HG02884 (cell line): ENCODE results near the gene FZD7.

ENCODE experiments used
- ATAC-seq: cut with Tn5 transposase; IDR thresholded peaks from one replicate; pipeline ENCODE4 v1.9.1; 2021; ENCODE audit warnings: mild to moderate bottlenecking, moderate library complexity; ENCODE audit not compliant: unreplicated experiment

The FZD7 gene

DNA sequence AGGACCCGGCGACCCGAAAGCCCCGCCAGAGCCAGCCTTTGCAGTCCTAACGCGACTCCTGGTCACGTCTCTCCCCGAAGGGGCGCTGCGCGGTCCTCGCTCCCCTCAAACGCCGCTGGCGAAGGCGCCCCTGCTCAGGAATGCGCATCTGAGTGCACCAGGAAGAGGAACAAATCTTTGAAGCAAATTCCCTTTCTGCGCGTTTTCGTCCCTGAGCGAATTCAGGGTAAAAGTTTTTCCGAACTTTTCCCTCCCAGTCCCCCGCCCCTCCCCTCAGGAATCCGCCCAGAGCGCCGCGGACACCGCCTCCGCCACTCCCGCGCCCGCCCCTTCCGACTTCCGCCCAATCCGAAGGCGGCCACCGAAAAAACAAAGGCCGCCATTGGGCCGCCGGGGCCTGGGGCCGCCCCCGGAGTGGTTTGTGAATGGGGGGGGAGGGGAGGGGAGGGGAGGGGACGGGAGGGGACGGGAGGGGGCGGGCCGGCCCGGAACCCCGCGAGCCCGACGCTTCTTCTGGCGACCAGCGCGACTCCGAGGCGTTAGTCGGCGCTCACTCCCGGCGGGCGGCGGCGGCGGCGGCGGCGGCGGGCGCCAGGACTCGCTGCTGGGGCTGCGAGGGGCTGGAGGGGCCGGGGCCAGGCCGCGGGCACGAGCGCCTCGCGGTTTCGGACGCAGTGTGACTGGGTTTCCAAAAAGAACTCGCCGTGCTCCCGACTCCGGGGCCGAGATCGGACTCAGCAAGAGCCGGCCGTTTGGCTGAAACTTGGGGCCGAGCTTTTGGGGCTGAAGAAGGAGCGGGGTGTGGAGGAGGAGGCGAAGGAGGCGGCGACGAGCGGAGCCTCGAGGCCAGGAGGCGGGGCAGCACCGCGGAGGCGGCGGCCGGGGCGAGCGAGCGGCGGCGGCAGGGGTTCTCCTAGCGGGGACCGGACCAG, at the start of gene FZD7:
TSS of gene FZD7 (plus strand) at position 539 of the 932 bp plus-strand sequence. CDS start 793 bp downstream, outside the sequence.
- peak; percentile 75 for ATAC-seq

DNA sequence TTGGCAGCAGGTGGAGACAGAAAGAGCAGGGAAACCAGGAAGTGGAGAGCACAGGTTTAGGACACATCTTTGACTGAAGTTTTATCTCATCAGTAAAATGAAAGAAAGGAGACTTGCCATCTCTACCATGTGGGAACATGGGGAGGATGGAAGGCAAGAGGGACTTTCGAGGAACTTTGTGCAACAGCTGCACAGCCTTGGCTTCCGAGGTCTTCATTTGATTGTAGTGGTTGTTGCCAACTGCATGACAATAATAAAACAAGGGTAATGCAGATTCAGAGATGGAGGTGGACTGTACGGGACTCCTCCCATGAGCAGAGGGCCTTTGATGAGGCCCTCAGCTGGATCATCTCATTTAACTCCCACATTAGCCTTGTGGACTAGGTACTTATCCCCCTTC, 49.3 kb upstream of the FZD7 start:
- no peak for ATAC-seq

DNA sequence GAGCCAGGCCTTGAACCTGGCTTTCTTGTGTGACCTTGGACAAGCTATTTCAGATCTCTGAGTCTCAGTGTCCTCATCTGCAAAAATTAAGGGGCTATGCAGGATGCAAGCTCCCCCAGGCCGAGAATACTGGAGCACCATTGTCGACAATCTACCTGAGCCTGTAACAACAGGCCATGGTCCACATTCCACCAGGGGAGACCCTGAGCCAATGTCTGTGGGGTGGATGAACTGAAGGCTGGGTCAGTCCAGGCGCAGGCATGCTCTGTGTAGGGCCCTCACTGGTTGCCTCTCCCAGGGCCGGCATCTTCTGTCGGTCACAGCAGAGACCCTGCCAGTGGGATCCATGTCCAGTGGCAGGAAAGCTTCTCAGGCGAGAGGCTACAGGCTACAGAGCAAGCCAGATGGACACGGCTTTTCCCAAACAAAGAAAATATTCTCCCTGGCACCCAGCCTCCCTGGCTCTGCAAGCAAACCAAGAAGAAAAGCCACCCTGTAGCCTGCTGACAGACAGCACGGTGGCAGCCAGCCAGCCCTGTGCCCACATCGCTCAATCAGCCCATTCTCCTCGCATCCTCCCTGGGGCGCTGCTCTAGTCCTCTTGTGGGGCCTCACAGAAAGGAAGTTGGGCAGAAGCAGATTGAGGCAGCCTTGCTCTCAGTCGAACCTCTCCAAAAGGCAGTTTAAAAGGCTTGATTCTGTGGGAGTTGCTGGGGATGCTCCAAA, 48.7 kb upstream of the FZD7 start:
- ATAC-seq, result no peak

DNA sequence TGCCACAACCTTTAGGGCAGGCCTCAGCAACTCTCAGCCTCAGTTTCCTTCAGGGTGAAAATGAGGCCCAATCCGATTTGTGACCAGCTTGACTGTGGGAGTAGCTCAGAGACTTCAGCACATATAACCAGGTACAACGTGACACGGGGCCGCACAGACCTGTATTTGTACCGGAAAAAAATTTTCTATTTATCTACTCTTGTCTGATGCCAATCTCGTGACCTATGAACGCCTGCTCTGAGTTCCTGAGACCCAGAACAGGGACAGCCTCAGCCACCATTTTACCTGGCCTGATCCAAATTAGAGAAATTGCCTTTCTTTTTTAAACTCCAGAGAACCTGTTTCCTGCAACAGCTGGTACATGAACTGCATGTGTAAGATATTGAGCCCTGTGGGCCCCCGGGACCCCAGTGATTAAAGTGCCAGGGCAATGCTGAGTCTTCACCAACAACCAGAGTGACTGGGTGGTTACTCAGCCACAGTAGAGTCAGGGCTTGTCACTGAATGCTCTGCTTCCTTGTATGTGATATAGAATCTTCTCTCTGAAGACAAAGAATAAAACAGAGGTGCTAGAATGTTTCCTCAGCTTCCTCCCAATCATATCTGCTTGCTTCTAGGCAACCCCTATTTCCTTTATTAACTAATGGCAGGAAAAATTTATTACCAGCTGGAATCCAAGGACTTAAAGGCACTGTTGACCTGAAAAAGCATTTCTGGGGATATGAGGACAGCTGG, 47.8 kb upstream of the FZD7 start:
- ATAC-seq, result no peak

DNA sequence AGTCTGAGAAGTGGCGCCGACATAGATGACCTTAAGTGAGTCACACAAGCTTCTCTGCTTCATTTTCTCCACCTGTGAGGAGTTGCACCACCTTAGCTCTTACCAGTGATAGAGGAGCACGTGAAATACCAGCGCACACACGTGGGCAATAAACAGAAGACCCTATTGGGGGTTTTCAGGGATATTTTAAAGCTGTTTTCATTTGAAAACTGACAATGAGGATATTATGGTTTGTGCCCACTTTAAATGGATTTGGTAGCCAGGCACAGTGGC, 47.3 kb upstream of the FZD7 start:
- ATAC-seq, result no peak

DNA sequence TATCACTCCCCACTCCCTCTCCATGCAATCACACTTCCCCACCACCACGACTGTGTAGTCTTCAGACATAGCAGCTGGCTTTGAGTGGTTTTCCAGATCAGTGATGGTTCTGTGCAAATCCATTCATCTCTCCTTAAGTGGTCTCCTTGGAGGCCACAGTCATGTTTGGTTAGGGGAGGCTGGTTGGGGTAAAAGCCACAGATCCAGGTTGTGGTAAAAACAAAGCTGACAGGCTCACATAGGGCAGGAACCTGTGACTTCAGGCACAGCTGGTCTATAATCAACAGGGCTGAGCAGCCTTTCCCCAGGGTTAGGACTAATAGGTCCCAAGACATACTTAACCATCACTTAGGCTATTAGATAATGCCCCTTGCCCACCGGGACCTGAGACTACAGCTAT, 46.2 kb upstream of the FZD7 start:
- ATAC-seq, result no peak

DNA sequence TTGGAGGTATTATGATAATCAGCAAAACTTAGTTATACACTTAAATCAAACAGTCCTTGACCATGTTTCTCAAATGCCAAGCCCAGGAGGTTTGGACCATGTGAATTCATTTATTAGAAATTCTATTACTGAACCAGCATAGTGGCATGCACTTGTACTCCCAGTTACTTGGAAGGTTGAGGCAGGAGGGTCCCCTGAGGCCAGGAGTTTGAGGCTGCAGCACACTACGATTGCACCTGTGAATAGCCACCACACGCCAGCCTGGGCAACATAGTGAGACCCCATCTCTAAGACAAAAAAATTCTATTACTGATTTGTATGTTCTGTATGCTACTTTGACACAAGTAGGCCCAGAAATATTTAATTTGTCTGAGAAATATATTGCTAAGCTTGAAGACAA, 43.6 kb upstream of the FZD7 start:
- ATAC-seq, result no peak

DNA sequence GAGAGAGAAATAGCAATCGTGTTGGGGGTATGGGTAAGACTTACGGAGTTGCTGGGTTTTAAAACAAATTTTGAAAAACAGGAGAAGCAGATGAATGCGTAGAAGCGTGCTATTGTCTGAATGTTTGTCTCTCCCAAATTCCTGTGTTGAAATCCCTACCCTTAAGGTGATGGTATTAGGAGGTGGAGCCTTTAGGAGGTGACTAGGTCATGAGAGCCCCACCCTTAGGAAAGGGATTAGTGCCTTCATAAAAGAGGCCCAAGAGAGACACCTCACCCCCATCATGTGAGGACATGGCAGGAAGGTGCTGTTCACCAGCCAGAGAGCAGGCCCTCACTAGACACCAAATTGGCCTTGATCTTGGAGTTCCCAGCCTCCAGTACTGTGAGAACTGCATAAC, 40.7 kb upstream of the FZD7 start:
- ATAC-seq, result no peak

DNA sequence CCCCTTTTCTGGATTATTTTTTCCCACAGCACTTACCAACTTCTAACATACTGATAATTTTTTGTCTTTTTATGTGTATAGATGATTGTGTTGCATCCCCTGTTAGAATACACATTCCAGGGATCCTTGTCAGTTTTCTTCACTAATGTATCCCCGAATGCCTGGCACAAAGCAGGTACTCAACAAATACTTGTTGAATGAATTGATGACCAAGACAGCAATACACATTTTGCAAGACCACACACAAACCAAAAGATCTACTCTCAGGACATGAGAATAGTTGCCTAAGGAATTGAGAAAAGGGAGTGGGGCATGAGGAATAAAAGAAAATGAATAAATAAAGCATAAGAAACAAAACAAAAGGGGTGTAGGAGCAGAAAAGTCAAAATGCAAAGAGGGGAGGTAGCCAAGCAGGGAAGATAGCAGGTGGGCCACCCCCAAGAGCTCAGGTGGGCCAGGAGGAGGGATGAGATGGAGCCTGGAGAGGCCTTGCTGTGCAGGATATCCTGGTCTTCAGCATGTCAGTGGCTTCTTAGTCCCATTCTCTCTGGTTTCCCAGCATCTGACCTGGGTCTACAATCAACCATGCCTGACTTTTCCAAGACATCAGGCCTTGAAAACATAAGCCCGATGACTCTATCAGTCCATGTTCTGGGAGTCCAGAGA, 38.5 kb upstream of the FZD7 start:
- no peak for ATAC-seq

DNA sequence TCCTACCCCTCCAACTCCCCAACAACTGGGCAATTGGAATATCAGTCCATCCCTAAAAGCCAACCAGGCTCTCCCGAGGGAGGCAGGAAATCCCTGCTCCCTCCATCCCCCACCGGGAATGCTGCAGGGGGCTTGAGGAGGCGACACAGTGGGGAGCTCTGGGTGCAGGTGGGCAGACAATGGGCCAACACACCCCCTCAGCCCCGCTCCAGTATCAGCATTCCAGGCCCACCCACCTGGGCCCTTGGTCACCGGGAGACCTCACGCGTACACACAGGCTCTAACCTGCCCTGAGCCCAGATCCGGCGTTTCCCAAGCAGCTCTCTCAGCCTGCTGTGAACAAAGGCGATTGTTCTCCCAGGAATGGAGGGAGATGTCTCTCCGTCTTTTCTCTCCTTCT, 37.6 kb upstream of the FZD7 start:
- no peak for ATAC-seq

DNA sequence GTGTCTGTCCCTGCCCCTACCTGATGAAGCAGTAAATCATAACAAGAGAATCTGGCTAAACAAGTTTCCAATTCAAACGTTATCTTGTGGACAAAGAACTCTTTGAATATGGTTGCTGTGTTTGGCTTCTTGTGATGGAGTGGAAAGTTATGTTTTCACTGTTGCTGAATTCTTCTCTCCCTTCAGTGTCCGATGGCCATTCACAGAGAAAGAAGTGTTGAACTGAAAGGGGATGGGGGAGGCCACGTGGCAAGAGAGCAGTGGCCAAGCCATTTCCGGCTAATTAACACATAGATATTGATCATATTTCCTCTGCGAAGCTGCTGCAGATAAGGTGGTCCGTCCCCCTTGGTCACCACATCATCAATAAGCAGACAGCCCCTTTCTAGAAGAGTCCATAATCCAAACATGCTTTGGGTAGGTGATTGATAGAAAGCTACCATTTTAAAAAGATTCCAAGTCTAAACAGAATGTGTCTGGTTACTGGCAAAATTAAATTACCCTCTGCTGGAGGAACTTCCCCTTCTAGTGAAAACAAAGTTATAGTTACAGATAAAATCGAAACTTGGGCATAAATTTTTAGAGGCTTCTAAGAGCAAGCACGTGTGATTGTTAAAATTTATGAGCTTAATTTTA, 36.9 kb upstream of the FZD7 start:
- ATAC-seq, result no peak

DNA sequence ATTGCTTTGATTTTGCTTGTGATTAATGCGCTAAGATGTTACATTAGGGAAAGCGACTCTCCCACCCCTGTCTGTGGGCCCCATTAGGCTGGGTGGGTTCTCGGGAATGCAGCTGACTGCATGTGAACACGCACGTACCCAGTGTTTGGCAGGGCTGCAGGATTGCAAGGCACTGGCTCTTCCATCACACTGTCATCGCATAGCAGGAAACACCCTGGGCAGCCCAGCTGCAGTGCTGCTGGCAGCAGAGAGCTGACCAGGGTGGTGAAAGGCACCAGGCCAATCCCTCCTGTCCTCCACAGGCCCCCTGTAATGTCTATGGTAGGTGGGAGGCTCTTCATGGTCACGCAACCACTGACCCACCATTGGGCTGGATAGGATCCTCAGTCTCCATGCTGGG, 34.4 kb upstream of the FZD7 start:
- ATAC-seq, result no peak

DNA sequence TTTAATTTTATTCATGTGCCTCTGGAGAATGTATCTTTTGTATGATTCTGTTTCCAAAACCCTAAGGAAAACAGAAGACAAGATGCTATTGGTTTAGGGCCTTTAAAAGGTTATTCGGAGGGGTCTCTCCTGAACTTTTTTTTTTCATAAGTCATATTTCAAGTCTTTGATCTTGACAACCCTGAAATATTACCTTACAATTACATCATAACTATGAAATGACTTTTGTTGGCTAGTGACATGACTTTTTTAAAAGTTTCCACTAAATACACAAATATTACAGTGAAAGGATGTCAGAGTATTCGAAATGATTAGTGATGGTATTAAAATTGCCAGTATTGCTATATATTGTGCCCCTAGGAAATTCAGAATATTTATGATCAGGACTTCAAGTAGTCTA, 31.8 kb upstream of the FZD7 start:
- no peak for ATAC-seq

DNA sequence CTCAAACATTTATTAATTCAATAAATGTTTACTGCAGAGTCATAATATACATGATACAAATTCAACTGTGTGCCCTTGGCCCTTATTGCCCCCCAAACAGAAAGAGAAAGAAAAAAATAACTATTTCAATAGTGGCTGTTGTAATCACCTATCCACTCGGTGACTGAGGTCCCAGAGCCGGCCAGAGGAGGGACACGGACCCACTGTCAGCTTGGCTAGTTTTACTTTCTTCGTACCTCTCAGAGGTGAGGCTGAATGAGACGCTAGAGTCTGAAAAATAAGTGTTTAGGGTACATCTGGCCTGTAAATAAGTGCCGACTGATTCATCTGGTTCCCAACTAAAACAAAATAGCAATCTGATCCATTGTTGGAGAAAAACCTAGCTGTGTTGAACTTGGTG, 31.3 kb upstream of the FZD7 start:
- no peak for ATAC-seq

DNA sequence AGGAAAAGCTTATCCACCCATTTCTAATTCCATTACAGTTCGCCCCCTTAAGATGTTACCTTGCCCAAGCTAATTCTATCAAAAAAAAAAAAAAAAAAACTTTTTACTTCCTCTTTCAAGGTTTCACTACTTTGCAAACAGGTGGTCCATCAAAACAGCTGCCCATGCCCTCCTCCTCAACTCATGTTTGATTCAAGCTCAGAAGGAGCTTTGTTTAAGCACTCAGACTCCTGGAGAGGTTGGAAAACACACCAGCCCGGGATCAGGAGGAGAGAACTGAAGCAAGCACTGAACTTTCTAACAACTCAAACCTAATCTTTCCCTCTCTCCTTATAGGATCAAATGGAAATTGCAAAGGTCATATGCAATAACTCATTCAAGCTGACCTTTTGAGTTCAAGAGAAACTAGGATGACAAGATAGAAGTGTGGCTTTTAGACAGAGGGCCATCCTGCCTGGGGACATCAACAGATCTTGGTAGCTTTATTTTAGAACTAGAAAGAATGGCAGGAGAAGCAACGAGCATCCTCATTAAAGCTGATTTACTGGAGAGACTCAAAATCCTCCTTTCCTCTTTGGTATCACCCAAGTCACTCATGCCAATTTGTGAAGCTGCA, 28.3 kb upstream of the FZD7 start:
- no peak for ATAC-seq

DNA sequence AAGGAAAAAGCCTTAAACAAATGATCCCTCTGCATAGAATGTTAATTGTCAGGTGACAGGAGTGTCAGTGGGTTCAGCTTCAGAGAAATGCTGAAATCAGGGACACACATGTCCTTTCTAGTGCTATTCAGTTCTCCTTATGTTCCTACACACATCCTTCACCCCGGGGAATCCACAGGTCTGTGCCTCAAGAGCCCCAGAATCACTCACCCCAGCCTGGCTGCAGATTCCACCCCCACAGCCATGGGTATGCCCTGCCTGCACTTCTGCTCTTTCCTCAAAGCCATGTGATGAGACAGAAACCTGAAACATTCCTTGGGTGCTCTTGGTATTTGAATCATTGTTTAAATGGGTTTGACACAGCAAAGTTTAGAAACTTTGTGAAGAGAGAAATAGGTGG, 27.4 kb upstream of the FZD7 start:
- no peak for ATAC-seq

DNA sequence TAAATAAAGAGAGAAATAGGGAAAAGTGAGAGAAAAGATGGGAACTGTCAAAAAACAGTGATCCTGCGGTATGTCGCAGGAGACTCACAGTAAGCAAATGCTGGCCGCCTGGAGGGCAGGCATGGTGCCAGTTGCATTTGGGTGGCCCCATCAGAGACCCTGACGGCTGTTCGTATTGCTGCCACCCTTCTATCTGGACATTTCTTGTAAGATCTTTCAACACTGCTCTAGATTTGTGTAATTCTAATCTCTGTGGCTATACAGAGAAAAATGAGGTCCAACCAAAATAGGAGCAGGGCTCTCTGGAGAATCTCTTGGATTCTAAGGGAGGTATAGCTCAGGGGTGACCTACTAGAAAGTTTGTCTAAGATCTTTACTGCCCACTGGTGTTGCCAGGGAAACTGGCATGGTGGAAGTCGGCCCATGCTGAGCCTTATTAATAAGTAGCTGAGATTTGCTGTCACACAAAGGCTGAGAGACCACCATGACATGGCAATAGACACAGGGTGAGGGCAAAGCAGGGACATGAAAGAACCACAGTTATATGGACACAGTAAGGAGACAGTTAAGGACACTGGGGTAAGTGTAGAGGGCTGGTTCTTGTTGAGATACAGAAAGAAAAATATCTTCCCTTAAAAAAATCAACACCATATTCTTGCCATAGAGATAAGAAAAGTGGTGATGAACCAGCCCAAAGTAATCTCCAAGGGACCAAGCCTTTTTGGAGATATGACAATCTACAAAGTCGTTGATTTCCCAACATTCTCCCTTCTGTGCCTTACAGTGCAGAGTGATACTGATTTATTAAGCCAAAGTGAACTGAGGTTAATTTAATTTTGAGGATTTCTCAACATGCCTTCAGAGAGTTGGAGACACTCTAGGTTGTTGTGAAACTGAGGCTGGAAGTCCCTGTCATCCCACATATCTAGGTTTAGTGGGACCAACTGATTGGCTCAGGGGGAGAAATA, 26.4 kb upstream of the FZD7 start:
- ATAC-seq, result no peak

DNA sequence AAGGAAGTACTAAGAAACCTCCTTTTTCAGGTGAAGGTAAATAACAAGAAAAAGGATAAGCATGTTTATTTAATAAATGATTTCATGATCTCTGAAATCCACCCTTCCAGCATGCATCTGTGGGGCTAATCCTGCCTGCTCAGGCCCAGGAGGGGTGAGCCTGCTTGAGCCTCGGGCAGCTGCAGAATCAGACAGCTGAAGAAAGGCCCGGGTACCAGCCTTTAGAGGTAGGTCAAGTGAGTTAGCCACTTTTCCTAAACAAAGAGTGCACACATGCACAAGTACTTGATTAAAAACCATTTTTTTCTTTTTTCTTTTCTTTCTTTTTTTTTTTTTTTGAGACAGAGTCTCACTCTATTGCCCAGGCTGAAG, 25.7 kb upstream of the FZD7 start:
- ATAC-seq, result no peak

DNA sequence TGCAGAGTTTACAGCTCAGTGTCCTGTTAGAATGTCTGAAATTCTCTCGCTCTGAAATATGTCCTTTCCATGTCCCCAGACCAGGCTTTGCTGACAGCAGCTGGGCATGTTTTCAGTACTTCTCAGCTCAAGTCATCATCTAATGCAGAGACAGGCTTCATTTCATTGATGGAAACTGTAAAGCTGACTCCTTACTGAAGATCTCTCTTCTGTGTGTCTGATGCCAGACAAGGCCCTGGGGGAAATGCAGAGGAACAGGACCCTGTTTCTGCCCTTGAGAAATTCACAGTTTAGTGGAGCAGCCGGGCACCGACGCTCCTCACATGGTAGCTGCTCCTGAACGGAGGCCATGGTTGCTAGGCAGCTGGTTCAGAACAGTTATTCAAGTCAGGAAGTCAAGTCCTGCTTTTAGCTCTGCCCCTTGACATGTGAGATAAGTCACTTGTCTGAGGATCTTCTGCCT, 24.6 kb upstream of the FZD7 start:
- ATAC-seq, result no peak
